Measurements from ENCODE around the gene KLHDC3. TPM values are rescaled to one million over a fixed set of nuclear protein-coding genes. Genes with fewer than 3 reads are reported as not detected.
A peak's percentile ranks its signal among the peaks of the same experiment; 100 is the strongest.

The KLHDC3 gene
- total RNA-seq, 1 donor from 2014 or later, result 154 TPM

DNA sequence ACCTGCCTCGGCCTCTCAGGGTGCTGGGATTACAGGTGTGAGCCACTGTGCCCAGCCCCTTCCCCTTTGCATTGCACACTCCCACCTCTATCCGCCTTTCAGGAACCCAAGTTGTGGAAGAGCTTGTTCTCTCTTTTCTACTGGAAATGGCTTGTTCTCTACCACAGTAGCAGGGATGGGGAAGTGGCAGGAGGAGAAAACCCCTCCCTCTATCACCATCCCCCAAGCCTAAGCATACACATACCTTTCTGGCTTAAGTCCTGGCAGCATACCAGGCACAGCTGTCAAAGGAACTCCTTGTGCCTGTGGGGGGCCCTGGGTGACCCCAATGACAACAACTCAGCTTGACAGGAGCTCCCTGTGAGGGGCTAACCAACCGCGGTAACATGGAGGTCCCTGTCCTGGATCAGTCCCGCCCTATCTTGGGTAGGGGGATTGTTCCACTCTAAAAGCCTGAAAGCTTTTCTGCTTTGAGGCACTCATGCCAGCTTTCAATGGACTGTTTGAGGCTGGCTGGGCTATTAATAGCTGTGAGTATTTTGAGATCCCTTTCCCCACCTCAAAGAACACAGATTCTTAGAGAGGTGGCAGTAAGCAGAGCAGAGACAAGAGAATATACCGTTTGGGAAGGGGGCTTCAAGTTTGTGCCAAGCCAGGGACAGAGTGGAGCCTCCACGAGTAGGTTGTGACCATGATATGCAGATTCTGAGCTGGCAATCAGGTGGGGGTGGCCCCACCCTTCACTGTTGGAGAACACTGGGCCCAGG lies 2.3 kb downstream of the KLHDC3 start:
- DNase-seq (ENCODE audit: low spot score), result no peak
- H3K4me3 Mint-ChIP-seq (ENCODE audit: unreplicated experiment), result peak overlapping the region; percentile 56
- peaks cover 16% of the 10 kb centered on the region for H3K27me3 Mint-ChIP-seq (ENCODE audit: unreplicated experiment)
- H3K9me3 Mint-ChIP-seq (ENCODE audit: unreplicated experiment), result no peaks in the 10 kb centered on the region
- peak overlapping the region; percentile 48 for H3K27ac Mint-ChIP-seq (ENCODE audit: unreplicated experiment)
- TF ChIP-seq, protein P1, sequence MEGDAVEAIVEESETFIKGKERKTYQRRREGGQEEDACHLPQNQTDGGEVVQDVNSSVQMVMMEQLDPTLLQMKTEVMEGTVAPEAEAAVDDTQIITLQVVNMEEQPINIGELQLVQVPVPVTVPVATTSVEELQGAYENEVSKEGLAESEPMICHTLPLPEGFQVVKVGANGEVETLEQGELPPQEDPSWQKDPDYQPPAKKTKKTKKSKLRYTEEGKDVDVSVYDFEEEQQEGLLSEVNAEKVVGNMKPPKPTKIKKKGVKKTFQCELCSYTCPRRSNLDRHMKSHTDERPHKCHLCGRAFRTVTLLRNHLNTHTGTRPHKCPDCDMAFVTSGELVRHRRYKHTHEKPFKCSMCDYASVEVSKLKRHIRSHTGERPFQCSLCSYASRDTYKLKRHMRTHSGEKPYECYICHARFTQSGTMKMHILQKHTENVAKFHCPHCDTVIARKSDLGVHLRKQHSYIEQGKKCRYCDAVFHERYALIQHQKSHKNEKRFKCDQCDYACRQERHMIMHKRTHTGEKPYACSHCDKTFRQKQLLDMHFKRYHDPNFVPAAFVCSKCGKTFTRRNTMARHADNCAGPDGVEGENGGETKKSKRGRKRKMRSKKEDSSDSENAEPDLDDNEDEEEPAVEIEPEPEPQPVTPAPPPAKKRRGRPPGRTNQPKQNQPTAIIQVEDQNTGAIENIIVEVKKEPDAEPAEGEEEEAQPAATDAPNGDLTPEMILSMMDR (IDR thresholded peaks at IDR 0.05; ENCODE audit: unreplicated experiment), result no peak
- H3K4me1 Mint-ChIP-seq (ENCODE audit: unreplicated experiment), result peaks cover 77% of the 10 kb centered on the region
- H3K36me3 Mint-ChIP-seq (ENCODE audit: low read depth, unreplicated experiment), result peaks cover 33% of the 10 kb centered on the region

DNA sequence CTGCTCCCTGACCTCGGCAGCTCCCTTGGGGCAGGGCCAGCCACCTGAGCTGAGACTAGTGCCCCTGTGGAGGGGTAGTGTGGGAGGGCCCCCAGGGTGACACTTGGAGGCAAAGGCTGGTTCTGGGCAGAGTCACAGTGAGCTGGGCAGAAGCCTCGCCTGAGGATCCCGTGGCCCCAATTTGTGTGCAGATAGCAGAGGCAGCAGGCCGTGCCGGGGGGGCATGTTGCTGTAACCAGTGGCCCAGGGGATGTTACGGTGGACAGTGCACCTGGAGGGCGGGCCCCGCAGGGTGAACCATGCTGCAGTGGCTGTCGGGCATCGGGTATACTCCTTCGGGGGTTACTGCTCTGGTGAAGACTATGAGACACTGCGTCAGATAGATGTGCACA lies 2.9 kb downstream of the KLHDC3 start:
- peaks cover 74% of the 10 kb centered on the region for H3K4me1 Mint-ChIP-seq (ENCODE audit: unreplicated experiment)
- peaks cover 16% of the 10 kb centered on the region for H3K27me3 Mint-ChIP-seq (ENCODE audit: unreplicated experiment)
- H3K27ac Mint-ChIP-seq (ENCODE audit: unreplicated experiment), result peak overlapping the region; percentile 89
- peak overlapping the region; percentile 56 for H3K4me3 Mint-ChIP-seq (ENCODE audit: unreplicated experiment)
- H3K9me3 Mint-ChIP-seq (ENCODE audit: unreplicated experiment), result no peaks in the 10 kb centered on the region
- peaks cover 29% of the 10 kb centered on the region for H3K36me3 Mint-ChIP-seq (ENCODE audit: low read depth, unreplicated experiment)
- DNase-seq (ENCODE audit: low spot score), result no peak
- TF ChIP-seq, protein P1 (IDR thresholded peaks at IDR 0.05; ENCODE audit: unreplicated experiment), result no peak

DNA sequence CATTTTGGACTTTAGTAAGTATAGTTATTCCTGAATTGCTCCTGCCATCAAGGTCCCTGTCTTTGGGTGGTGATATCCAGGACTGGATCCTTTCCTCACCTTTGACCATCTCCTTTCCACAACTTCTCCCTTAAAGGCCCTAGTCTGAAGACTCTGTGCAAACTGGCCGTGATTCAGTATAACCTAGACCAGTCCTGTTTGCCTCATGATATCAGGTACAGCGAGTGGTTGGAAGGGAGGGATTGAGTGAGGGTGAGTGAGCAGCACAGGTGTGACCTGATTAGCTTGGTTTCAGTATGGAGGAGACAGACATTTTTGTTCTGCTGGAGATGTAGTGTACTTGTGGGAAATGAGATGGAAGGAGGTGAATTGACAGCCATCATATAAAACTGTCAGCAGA lies 5.1 kb downstream of the KLHDC3 start:
- TF ChIP-seq, protein P1 (IDR thresholded peaks at IDR 0.05; ENCODE audit: unreplicated experiment), result no peak
- H3K27ac Mint-ChIP-seq (ENCODE audit: unreplicated experiment), result peak overlapping the region; percentile 89
- peaks cover 19% of the 10 kb centered on the region for H3K36me3 Mint-ChIP-seq (ENCODE audit: low read depth, unreplicated experiment)
- no peak for DNase-seq (ENCODE audit: low spot score)
- H3K27me3 Mint-ChIP-seq (ENCODE audit: unreplicated experiment), result peaks cover 15% of the 10 kb centered on the region
- peaks cover 63% of the 10 kb centered on the region for H3K4me1 Mint-ChIP-seq (ENCODE audit: unreplicated experiment)
- H3K9me3 Mint-ChIP-seq (ENCODE audit: unreplicated experiment), result no peaks in the 10 kb centered on the region
- H3K4me3 Mint-ChIP-seq (ENCODE audit: unreplicated experiment), result peak overlapping the region; percentile 86

DNA sequence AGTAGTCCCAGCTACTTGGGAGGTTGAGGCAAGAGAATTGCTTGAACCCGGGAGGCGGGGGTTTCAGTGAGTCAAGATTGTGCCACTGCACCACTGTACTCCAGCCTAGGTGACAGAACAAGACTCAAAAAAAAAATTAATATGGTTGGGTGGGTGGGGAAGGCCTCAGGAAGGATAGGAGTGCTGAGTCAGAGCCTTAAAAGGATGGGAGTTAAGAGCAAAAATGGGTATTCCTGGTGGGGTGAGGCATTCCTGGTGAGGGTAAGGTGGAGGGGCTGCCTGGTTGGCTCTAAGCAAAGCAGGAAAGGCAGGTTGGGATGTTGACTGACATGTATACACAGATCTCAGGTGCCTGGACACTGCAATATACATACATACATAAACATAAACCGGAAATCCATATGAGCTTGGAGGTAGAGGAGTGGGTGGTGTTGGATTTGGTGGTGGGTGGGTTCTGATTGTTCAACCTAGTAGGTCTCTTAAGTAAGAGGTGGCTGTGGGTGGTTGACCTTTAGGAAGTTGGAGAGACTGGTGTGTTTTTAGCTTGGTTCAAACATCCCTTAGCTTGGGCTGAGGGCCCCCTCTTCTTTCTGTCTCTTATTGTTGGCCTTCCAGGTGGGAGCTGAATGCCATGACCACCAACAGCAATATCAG lies 6.1 kb downstream of the KLHDC3 start:
- Mint-ChIP-seq H3K36me3 (ENCODE audit: low read depth, unreplicated experiment) (peaks cover 29% of the 10 kb centered on the region), H3K27ac (ENCODE audit: unreplicated experiment) (peak overlapping the region; percentile 87), H3K4me3 (ENCODE audit: unreplicated experiment) (peak overlapping the region; percentile 74), H3K27me3 (ENCODE audit: unreplicated experiment) (peaks cover 14% of the 10 kb centered on the region), H3K4me1 (ENCODE audit: unreplicated experiment) (peaks cover 54% of the 10 kb centered on the region), H3K9me3 (ENCODE audit: unreplicated experiment) (no peaks in the 10 kb centered on the region)
- no peak for DNase-seq (ENCODE audit: low spot score)
- TF ChIP-seq, protein P1 (IDR thresholded peaks at IDR 0.05; ENCODE audit: unreplicated experiment), result no peak

DNA sequence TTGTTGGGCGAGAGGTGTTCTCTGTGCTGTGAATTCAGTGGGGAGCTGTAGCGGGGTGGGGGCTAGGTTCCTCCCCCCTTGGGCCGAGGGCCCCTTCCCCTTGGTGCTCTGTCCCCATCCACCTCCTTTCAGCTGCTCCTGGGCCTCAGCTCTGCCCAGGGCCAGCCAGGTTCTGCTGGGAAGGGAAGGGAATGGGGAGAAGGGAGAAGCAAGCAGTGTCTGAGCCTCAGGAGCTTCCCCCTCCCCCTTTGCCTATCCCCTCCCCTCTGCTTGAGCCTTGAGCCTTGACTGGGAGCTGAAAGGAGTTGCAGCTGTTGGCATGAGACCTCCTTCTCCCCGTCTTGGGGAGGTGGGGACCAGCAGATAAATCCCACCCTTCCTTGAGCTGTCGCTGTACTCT lies 6.8 kb downstream of the KLHDC3 start:
- DNase-seq (ENCODE audit: low spot score), result no peak
- peaks cover 14% of the 10 kb centered on the region for H3K27me3 Mint-ChIP-seq (ENCODE audit: unreplicated experiment)
- H3K36me3 Mint-ChIP-seq (ENCODE audit: low read depth, unreplicated experiment), result peaks cover 30% of the 10 kb centered on the region
- peaks cover 50% of the 10 kb centered on the region for H3K4me1 Mint-ChIP-seq (ENCODE audit: unreplicated experiment)
- H3K9me3 Mint-ChIP-seq (ENCODE audit: unreplicated experiment), result no peaks in the 10 kb centered on the region
- TF ChIP-seq, protein P1 (IDR thresholded peaks at IDR 0.05; ENCODE audit: unreplicated experiment), result no peak
- H3K27ac Mint-ChIP-seq (ENCODE audit: unreplicated experiment), result peak overlapping the region; percentile 74
- peak overlapping the region; percentile 89 for H3K4me3 Mint-ChIP-seq (ENCODE audit: unreplicated experiment)
